ENCODE data around the gene TAC4. TPM values are rescaled to one million over a fixed set of nuclear protein-coding genes. Genes with fewer than 3 reads are reported as not detected.
A peak's percentile ranks its signal among the peaks of the same experiment; 100 is the strongest.

Gene TAC4
- total RNA-seq, 2 donors from 2014 or later, result not detected

GRCh38 chr17:49853470-49854015 is 5.7 kb upstream of the TAC4 start:
- ATAC-seq, result no peak
- Mint-ChIP-seq H3K9me3 (no peaks in the 10 kb centered on the region), H3K27ac (no peak overlapping the region), H3K36me3 (no peaks in the 10 kb centered on the region)
- DNase-seq (ENCODE audit: low spot score in 2 of 2), result no peak

GRCh38 chr17:49851387-49852291 is 3.8 kb upstream of the TAC4 start:
- peak in 1 of 2 donors; percentile 80 for DNase-seq (ENCODE audit: low spot score in 2 of 2)
- H3K27ac Mint-ChIP-seq, result peak overlapping the region; percentile 62 to 93
- no peaks in the 10 kb centered on the region for H3K36me3 Mint-ChIP-seq
- no peaks in the 10 kb centered on the region for H3K9me3 Mint-ChIP-seq
- peak; percentile 64 to 81 for ATAC-seq

GRCh38 chr17:49850772-49851386 is 3.0 kb upstream of the TAC4 start:
- no peak for DNase-seq (ENCODE audit: low spot score in 2 of 2)
- no peaks in the 10 kb centered on the region for H3K36me3 Mint-ChIP-seq
- H3K27ac Mint-ChIP-seq, result peak overlapping the region; percentile 67 to 72
- ATAC-seq, result peak; percentile 21 to 39
- H3K9me3 Mint-ChIP-seq, result no peaks in the 10 kb centered on the region

GRCh38 chr17:49850218-49850610 is 2.3 kb upstream of the TAC4 start:
- Mint-ChIP-seq H3K36me3 (no peaks in the 10 kb centered on the region), H3K27ac (no peak overlapping the region), H3K9me3 (no peaks in the 10 kb centered on the region)
- ATAC-seq, result no peak
- DNase-seq (ENCODE audit: low spot score in 2 of 2), result no peak

- Mint-ChIP-seq H3K9me3 (no peaks in the 10 kb centered on the region), H3K27ac (no peak overlapping the region), H3K36me3 (no peaks in the 10 kb centered on the region)
- no peak for ATAC-seq
- DNase-seq (ENCODE audit: low spot score in 2 of 2), result no peak
Measured at GRCh38 chr17:49848739-49849138, 870 bp upstream of the TAC4 start.

- DNase-seq (ENCODE audit: low spot score in 2 of 2) (no peak), ATAC-seq (no peak)
- Mint-ChIP-seq H3K9me3 (no peaks in the 10 kb centered on the region), H3K27ac (no peak overlapping the region), H3K36me3 (no peaks in the 10 kb centered on the region)
Measured at GRCh38 chr17:49846938-49847712, 744 bp downstream of the TAC4 start.

- peak overlapping the region in 1 of 2 donors; percentile 89 for H3K27ac Mint-ChIP-seq
- DNase-seq (ENCODE audit: low spot score in 2 of 2) (no peak), ATAC-seq (no peak)
- H3K9me3 Mint-ChIP-seq, result no peaks in the 10 kb centered on the region
- H3K36me3 Mint-ChIP-seq, result no peaks in the 10 kb centered on the region
Measured at GRCh38 chr17:49845321-49845720, 2.5 kb downstream of the TAC4 start.

- no peak for ATAC-seq
Measured at GRCh38 chr17:49843774-49844350, 4.0 kb downstream of the TAC4 start.

GRCh38 chr17:49842846-49843245 is 5.0 kb downstream of the TAC4 start:
- no peak overlapping the region for H3K27ac Mint-ChIP-seq
- no peak for DNase-seq (ENCODE audit: low spot score in 2 of 2)
- no peaks in the 10 kb centered on the region for H3K36me3 Mint-ChIP-seq
- no peak for ATAC-seq
- H3K9me3 Mint-ChIP-seq, result no peaks in the 10 kb centered on the region

More at GRCh38 chr17:49843774-49844350, 4.0 kb downstream of the TAC4 start:
- H3K36me3 Mint-ChIP-seq, result no peaks in the 10 kb centered on the region
- H3K9me3 Mint-ChIP-seq, result no peaks in the 10 kb centered on the region
- DNase-seq (ENCODE audit: low spot score in 2 of 2), result peak in 1 of 2 donors; percentile 27
- peak overlapping the region in 1 of 2 donors; percentile 5 for H3K27ac Mint-ChIP-seq

GRCh38 chr17:49842371-49842770 is 5.5 kb downstream of the TAC4 start:
- no peaks in the 10 kb centered on the region for H3K9me3 Mint-ChIP-seq
- no peak for DNase-seq (ENCODE audit: low spot score in 2 of 2)
- H3K36me3 Mint-ChIP-seq, result no peaks in the 10 kb centered on the region
- H3K27ac Mint-ChIP-seq, result no peak overlapping the region
- ATAC-seq, result no peak

GRCh38 chr17:49841548-49841947 is 6.3 kb downstream of the TAC4 start:
- H3K36me3 Mint-ChIP-seq, result peaks cover 0 to 2% of the 10 kb centered on the region in 2 donors
- H3K27ac Mint-ChIP-seq, result no peak overlapping the region
- DNase-seq (ENCODE audit: low spot score in 2 of 2) (no peak), ATAC-seq (no peak)
- no peaks in the 10 kb centered on the region for H3K9me3 Mint-ChIP-seq

GRCh38 chr17:49839455-49839854 is 8.4 kb downstream of the TAC4 start:
- no peak for ATAC-seq
- DNase-seq (ENCODE audit: low spot score in 2 of 2), result no peak
- Mint-ChIP-seq H3K36me3 (peaks cover 0 to 8% of the 10 kb centered on the region in 2 donors), H3K9me3 (no peaks in the 10 kb centered on the region), H3K27ac (peak overlapping the region; percentile 3 to 63)

GRCh38 chr17:49836111-49837030 is 11.5 kb downstream of the TAC4 start:
- ATAC-seq (no peak), DNase-seq (ENCODE audit: low spot score in 2 of 2) (no peak)
- Mint-ChIP-seq H3K36me3 (peaks cover 0 to 17% of the 10 kb centered on the region in 2 donors), H3K27ac (peak overlapping the region; percentile 2 to 37), H3K9me3 (no peaks in the 10 kb centered on the region)

- peaks cover 0 to 17% of the 10 kb centered on the region in 2 donors for H3K36me3 Mint-ChIP-seq
- peak overlapping the region; percentile 2 to 27 for H3K27ac Mint-ChIP-seq
- no peak for ATAC-seq
- H3K9me3 Mint-ChIP-seq, result no peaks in the 10 kb centered on the region
- DNase-seq (ENCODE audit: low spot score in 2 of 2), result no peak
Measured at GRCh38 chr17:49835472-49835871, 12.4 kb downstream of the TAC4 start.

- Mint-ChIP-seq H3K36me3 (peaks cover 0 to 17% of the 10 kb centered on the region in 2 donors), H3K9me3 (no peaks in the 10 kb centered on the region), H3K27ac (no peak overlapping the region)
- ATAC-seq (no peak), DNase-seq (ENCODE audit: low spot score in 2 of 2) (no peak)
Measured at GRCh38 chr17:49834118-49834743, 13.6 kb downstream of the TAC4 start.

Data from activated naive CD4-positive, alpha-beta T cell treated with anti-CD3 and anti-CD28 coated beads, Interleukin-2, amount 50 U/mL, for 72 hours (primary cell).